GM15510 (cell line): Measurements from ENCODE around the gene SFI1.

Experiments used
- POLR2A ChIP-seq: IDR thresholded peaks from 3 replicates; pipeline ENCODE4 v1.6.1; 2011; ENCODE audit warnings: borderline replicate concordance; ENCODE audit not compliant: insufficient read length; ENCODE audit errors: extremely low read depth

The SFI1 gene

GRCh38 chr22:31533374-31533773 lies 37.0 kb downstream of the SFI1 start:
- TF ChIP-seq POLR2A = no peak

GRCh38 chr22:31537019-31537535 lies 40.7 kb downstream of the SFI1 start:
- no peak for TF ChIP-seq POLR2A

- TF ChIP-seq POLR2A = no peak
These were observed 42.5 kb downstream of the SFI1 start for GRCh38 chr22:31538815-31539214.

GRCh38 chr22:31540966-31541365 lies 44.6 kb downstream of the SFI1 start:
- TF ChIP-seq POLR2A = no peak

GRCh38 chr22:31544481-31545480 lies 48.4 kb downstream of the SFI1 start:
- TF ChIP-seq POLR2A = no peak

- TF ChIP-seq POLR2A = no peak
These were observed 54.6 kb downstream of the SFI1 start for GRCh38 chr22:31550871-31551370.

- no peak for TF ChIP-seq POLR2A
These were observed 60.4 kb downstream of the SFI1 start for GRCh38 chr22:31556627-31557203.

- TF ChIP-seq POLR2A = no peak
These were observed 65.0 kb downstream of the SFI1 start for GRCh38 chr22:31561238-31561887.

GRCh38 chr22:31561970-31562369 lies 65.6 kb downstream of the SFI1 start:
- TF ChIP-seq POLR2A = no peak

GRCh38 chr22:31566484-31566883 lies 70.1 kb downstream of the SFI1 start:
- no peak for TF ChIP-seq POLR2A

GRCh38 chr22:31567196-31567595 lies 70.9 kb downstream of the SFI1 start:
- no peak for TF ChIP-seq POLR2A

- no peak for TF ChIP-seq POLR2A
These were observed 71.4 kb downstream of the SFI1 start for GRCh38 chr22:31567702-31568101.

- TF ChIP-seq POLR2A = no peak
These were observed 72.8 kb downstream of the SFI1 start for GRCh38 chr22:31569126-31569525.

GRCh38 chr22:31572939-31573338 lies 76.6 kb downstream of the SFI1 start:
- TF ChIP-seq POLR2A = no peak
